Measurements from ENCODE around the gene WFIKKN2. TPM values are rescaled to one million over a fixed set of nuclear protein-coding genes. Genes with fewer than 3 reads are reported as not detected.

The WFIKKN2 gene
- total RNA-seq, 4 donors from 2014 or later, result 0.09 to 0.22 (median 0.20) TPM; not detected in 1

DNA sequence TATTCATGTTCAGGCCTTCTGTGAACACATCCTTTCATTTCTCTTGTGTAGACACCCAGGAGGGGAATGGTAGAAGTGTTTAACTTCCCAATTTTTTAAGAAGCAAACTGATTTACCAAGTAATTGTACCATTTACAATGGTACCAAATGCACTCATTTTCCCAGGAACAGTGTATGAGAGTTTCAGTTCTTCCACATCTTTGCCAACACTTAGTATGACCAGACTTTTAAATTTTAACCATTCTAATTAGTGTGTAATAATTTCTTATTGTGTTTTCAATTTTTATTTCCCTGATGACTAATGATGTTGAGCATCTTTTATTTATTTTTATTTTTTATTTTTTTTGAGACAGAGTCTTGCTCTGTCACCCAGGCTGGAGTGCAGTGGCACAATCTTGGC lies 10.2 kb upstream of the WFIKKN2 start:
- TF ChIP-seq POLR2A (IDR thresholded peaks at IDR 0.05), result no peak
- no peak for ATAC-seq
- no peak for DNase-seq
- Histone ChIP-seq H3K27ac (no peak overlapping the region), H3K36me3 (no peaks in the 10 kb centered on the region), H3K27me3 (no peaks in the 10 kb centered on the region), H3K4me1 (no peaks in the 10 kb centered on the region), H3K9me3 (no peaks in the 10 kb centered on the region), H3K4me3 (no peak overlapping the region)
- in situ Hi-C loops (cut with MboI; ENCODE audit: low sequenced_read_pairs in 4 of 4) (loop anchor here in 1 of 4 donors (25.0 kb wide), 1 partner anchor 288 kb away; the partner anchor contains the start of genes EPN3 and SPATA20), intact Hi-C loops (cut with DNase I; ENCODE audit: low total_unique reads) (no loop called here)

DNA sequence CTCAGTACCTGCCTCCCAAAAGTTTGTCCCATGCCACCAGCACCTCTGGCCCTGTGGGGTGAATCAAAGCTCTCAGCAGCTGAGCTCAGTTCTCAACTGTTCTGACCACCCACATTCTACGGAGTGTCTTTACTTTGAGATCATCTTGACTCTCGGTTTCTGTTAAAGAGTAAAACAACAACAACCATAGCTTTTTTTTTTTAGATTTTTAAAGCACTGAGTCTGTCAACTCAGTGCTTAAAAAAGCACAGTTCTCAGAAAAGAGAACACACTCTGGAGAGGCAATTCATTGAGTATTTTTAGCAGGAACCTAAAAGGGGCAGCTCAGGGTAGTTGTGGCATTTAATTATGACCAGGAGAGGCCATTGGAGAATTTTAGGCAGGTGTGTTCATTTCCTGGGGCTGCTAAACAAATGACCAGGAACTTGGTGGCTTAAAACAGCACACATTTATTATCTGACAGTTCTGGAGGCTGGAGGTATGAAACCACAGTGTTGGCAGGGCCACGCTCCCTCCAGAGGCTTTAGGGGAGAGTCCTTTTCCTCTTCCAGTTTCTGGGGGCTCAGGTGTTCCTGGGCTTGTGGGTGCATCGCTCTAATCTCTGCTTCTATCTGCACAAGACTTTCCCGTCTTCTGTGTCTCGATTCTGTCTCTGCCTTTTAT lies 6.7 kb upstream of the WFIKKN2 start:
- H3K4me3 ChIP-seq, result no peak overlapping the region
- in situ Hi-C loops (cut with MboI; ENCODE audit: low sequenced_read_pairs in 4 of 4), result loop anchor here in 1 of 4 donors (25.0 kb wide), 1 partner anchor 291 kb away; the partner anchor contains the start of genes EPN3 and SPATA20
- intact Hi-C loops (cut with DNase I; ENCODE audit: low total_unique reads), result no loop called here
- no peak for DNase-seq
- no peaks in the 10 kb centered on the region for H3K27me3 ChIP-seq
- H3K27ac ChIP-seq, result no peak overlapping the region
- H3K9me3 ChIP-seq, result no peaks in the 10 kb centered on the region
- no peaks in the 10 kb centered on the region for H3K4me1 ChIP-seq
- no peaks in the 10 kb centered on the region for H3K36me3 ChIP-seq
- no peak for ATAC-seq
- TF ChIP-seq POLR2A (IDR thresholded peaks at IDR 0.05), result no peak
- TF ChIP-seq, protein P1, sequence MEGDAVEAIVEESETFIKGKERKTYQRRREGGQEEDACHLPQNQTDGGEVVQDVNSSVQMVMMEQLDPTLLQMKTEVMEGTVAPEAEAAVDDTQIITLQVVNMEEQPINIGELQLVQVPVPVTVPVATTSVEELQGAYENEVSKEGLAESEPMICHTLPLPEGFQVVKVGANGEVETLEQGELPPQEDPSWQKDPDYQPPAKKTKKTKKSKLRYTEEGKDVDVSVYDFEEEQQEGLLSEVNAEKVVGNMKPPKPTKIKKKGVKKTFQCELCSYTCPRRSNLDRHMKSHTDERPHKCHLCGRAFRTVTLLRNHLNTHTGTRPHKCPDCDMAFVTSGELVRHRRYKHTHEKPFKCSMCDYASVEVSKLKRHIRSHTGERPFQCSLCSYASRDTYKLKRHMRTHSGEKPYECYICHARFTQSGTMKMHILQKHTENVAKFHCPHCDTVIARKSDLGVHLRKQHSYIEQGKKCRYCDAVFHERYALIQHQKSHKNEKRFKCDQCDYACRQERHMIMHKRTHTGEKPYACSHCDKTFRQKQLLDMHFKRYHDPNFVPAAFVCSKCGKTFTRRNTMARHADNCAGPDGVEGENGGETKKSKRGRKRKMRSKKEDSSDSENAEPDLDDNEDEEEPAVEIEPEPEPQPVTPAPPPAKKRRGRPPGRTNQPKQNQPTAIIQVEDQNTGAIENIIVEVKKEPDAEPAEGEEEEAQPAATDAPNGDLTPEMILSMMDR (IDR thresholded peaks at IDR 0.05 in 4 of 5, conservative IDR thresholded peaks at IDR 0.05 in 1 of 5), result no peak

DNA sequence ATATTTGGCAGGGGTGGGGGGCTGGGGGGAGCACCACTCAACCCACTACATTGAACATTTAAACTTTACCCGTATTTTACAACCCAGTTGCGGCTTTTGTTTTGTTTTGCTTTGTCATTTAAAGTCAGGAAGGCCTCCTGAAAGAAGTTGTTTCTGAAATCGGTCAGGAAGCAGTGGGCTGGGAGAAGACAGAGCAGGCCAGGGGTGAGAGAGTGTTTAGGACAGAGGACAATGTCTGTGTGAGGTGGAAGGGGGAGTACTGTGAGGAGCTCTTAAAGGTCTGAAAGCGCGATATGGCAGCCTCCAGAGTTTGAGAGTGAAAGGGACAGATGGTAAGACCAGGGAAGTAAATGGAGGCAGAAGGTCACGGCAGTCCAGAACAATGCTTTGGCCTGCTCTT lies 6.1 kb upstream of the WFIKKN2 start:
- no peaks in the 10 kb centered on the region for H3K4me1 ChIP-seq
- TF ChIP-seq POLR2A (IDR thresholded peaks at IDR 0.05), result no peak
- TF ChIP-seq, protein P1 (IDR thresholded peaks at IDR 0.05 in 4 of 5, conservative IDR thresholded peaks at IDR 0.05 in 1 of 5), result no peak
- no peaks in the 10 kb centered on the region for H3K27me3 ChIP-seq
- H3K27ac ChIP-seq, result no peak overlapping the region
- H3K36me3 ChIP-seq, result no peaks in the 10 kb centered on the region
- in situ Hi-C loops (cut with MboI; ENCODE audit: low sequenced_read_pairs in 4 of 4), result loop anchor here in 1 of 4 donors (25.0 kb wide), 1 partner anchor 292 kb away; the partner anchor contains the start of genes EPN3 and SPATA20
- intact Hi-C loops (cut with DNase I; ENCODE audit: low total_unique reads), result no loop called here
- ATAC-seq, result no peak
- no peak for DNase-seq
- no peak overlapping the region for H3K4me3 ChIP-seq
- H3K9me3 ChIP-seq, result no peaks in the 10 kb centered on the region

DNA sequence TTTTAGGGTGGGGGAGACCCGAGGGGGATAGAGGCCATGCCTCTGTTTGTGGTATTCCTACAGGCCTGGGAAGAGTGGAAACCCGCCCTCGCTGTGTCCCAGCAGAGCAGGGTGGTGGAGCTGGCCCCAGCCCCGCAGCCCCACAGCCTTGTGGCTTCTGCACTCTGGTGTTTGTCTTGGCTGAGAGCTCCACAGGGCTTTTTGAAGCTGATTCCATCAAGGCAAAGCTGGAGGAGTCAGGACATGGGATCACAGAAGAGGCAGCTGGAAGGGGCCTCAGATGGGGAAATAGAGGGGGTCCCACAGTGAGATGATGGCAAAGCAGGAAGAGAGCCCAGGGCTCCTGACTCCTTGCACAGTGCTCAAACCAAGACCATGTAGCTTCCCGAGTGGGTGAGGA lies 5.0 kb upstream of the WFIKKN2 start:
- Histone ChIP-seq H3K27me3 (no peaks in the 10 kb centered on the region), H3K27ac (no peak overlapping the region), H3K4me1 (peaks cover 0 to 7% of the 10 kb centered on the region in 2 donors), H3K4me3 (no peak overlapping the region), H3K9me3 (no peaks in the 10 kb centered on the region), H3K36me3 (no peaks in the 10 kb centered on the region)
- DNase-seq, result no peak
- TF ChIP-seq, protein P1 (IDR thresholded peaks at IDR 0.05 in 4 of 5, conservative IDR thresholded peaks at IDR 0.05 in 1 of 5), result no peak
- no peak for TF ChIP-seq POLR2A (IDR thresholded peaks at IDR 0.05)
- in situ Hi-C loops (cut with MboI; ENCODE audit: low sequenced_read_pairs in 4 of 4), result loop anchor here in 1 of 4 donors (25.0 kb wide), 1 partner anchor 293 kb away; the partner anchor contains the start of genes EPN3 and SPATA20
- intact Hi-C loops (cut with DNase I; ENCODE audit: low total_unique reads), result no loop called here
- no peak for ATAC-seq

DNA sequence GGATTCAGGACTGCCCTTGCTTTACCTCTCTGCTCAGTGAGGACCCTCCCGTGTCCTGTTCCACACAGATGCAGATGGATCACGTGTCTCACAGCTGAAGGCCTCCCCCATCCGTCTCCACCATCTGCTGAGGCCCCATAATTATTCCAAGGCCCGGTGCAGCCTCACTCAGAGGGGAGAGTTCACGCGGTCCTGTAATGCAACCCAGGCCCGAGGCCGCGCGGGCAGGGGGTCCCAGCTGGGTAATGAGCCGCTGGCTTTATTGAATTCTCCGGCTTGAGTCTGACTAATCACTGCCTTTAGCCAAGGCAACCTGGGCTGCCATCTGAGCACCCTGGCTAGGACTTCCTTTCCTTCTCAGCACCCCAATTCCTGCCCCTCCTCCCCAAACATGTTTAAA lies 4.4 kb upstream of the WFIKKN2 start:
- H3K4me3 ChIP-seq, result no peak overlapping the region
- no peak overlapping the region for H3K27ac ChIP-seq
- TF ChIP-seq POLR2A (IDR thresholded peaks at IDR 0.05), result no peak
- TF ChIP-seq, protein P1 (IDR thresholded peaks at IDR 0.05 in 4 of 5, conservative IDR thresholded peaks at IDR 0.05 in 1 of 5), result no peak
- H3K36me3 ChIP-seq, result no peaks in the 10 kb centered on the region
- ATAC-seq, result no peak
- H3K9me3 ChIP-seq, result no peaks in the 10 kb centered on the region
- no peaks in the 10 kb centered on the region for H3K27me3 ChIP-seq
- intact Hi-C loops (cut with DNase I; ENCODE audit: low total_unique reads), result no loop called here
- in situ Hi-C loops (cut with MboI; ENCODE audit: low sequenced_read_pairs in 4 of 4), result loop anchor here in 1 of 4 donors (25.0 kb wide), 1 partner anchor 294 kb away; the partner anchor contains the start of genes EPN3 and SPATA20
- peaks cover 3 to 12% of the 10 kb centered on the region in 2 donors for H3K4me1 ChIP-seq
- no peak for DNase-seq
